ENCODE measurements around the gene XIRP1.

DNA sequence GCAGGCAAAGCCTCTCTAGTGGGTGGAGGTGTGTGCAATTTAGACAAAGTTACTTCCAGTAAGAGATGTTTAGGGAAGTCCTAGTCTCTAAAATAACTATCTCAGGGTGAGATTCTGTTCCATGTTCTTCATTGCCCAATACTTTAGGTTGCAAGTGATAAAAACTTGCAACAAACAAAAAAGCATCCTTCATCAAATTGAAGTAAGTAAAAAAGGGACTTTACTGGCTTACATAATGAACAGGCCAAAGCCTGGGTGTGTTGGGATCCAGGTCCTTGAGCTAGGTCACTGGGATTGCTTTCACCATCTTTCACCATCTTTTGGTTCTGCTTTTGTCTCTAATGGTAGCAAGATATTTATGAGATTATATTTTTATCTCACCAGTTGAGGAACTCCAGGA, 49.2 kb upstream of the XIRP1 start:
- TF ChIP-seq, protein P1, sequence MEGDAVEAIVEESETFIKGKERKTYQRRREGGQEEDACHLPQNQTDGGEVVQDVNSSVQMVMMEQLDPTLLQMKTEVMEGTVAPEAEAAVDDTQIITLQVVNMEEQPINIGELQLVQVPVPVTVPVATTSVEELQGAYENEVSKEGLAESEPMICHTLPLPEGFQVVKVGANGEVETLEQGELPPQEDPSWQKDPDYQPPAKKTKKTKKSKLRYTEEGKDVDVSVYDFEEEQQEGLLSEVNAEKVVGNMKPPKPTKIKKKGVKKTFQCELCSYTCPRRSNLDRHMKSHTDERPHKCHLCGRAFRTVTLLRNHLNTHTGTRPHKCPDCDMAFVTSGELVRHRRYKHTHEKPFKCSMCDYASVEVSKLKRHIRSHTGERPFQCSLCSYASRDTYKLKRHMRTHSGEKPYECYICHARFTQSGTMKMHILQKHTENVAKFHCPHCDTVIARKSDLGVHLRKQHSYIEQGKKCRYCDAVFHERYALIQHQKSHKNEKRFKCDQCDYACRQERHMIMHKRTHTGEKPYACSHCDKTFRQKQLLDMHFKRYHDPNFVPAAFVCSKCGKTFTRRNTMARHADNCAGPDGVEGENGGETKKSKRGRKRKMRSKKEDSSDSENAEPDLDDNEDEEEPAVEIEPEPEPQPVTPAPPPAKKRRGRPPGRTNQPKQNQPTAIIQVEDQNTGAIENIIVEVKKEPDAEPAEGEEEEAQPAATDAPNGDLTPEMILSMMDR (IDR thresholded peaks at IDR 0.05), result no peak
- no peak for TF ChIP-seq POLR2A (IDR thresholded peaks at IDR 0.05)
- no peak for TF ChIP-seq POLR2AphosphoS5 (IDR thresholded peaks at IDR 0.05)
